Testis (tissue), 2 donors: ENCODE results near the gene RAMP1.

Source experiments
- CTCF ChIP-seq, 3 experiments: fragments of 450-650 bp in 2 of 3; fragments of 200-600 bp in 1 of 3; sonication (generic) in 1 of 3; IDR thresholded peaks; one replicate each; pipeline ENCODE4 v1.5.1; 2016 to 2019; ENCODE audit warnings: antibody characterized with exemption in 3 of 3, mild to moderate bottlenecking in 2 of 3, moderate library complexity in 1 of 3
- POLR2A ChIP-seq: fragments of 450-650 bp; IDR thresholded peaks from one replicate; pipeline ENCODE4 v1.6.1; 2017; ENCODE audit warnings: antibody characterized with exemption, mild to moderate bottlenecking, moderate library complexity

GRCh38 chr2:237866101-237866621 is 6.7 kb downstream of the RAMP1 start:
- TF ChIP-seq CTCF (IDR thresholded peaks at IDR 0.05) (no peak), POLR2A (no peak)
